ENCODE measurements around the gene PDZRN4.

Gene PDZRN4

DNA sequence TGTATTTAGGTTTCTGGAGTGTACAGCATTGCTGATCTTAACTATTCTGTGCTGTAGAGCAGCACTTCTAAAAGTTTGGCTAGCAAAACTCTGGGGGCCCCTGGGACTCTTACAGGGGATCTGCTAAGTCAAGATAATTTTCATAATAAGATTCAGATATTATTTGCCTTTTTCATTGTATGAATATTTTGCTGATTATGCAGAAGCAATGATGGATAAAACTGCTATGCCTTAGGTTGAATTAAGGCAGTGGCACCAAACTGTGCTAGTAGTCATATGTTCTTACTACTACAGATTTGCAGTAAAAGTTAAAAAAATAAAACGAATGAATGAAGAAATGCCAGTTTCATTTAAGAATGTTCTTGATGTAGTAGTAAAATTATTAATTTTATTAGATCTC, 160.1 kb downstream of the PDZRN4 start:
- TF ChIP-seq, protein P1, sequence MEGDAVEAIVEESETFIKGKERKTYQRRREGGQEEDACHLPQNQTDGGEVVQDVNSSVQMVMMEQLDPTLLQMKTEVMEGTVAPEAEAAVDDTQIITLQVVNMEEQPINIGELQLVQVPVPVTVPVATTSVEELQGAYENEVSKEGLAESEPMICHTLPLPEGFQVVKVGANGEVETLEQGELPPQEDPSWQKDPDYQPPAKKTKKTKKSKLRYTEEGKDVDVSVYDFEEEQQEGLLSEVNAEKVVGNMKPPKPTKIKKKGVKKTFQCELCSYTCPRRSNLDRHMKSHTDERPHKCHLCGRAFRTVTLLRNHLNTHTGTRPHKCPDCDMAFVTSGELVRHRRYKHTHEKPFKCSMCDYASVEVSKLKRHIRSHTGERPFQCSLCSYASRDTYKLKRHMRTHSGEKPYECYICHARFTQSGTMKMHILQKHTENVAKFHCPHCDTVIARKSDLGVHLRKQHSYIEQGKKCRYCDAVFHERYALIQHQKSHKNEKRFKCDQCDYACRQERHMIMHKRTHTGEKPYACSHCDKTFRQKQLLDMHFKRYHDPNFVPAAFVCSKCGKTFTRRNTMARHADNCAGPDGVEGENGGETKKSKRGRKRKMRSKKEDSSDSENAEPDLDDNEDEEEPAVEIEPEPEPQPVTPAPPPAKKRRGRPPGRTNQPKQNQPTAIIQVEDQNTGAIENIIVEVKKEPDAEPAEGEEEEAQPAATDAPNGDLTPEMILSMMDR (IDR thresholded peaks at IDR 0.05; ENCODE audit: borderline replicate concordance, insufficient read depth, low read depth, low read length), result no peak
- H3K4me3 ChIP-seq (ENCODE audit: low read depth, low read length), result no peak overlapping the region

- H3K4me3 ChIP-seq (ENCODE audit: low read depth, low read length), result no peak overlapping the region
- TF ChIP-seq, protein P1 (IDR thresholded peaks at IDR 0.05; ENCODE audit: borderline replicate concordance, insufficient read depth, low read depth, low read length), result no peak
Observed at GRCh38 chr12:41356181-41356580, 168.1 kb downstream of the PDZRN4 start.

DNA sequence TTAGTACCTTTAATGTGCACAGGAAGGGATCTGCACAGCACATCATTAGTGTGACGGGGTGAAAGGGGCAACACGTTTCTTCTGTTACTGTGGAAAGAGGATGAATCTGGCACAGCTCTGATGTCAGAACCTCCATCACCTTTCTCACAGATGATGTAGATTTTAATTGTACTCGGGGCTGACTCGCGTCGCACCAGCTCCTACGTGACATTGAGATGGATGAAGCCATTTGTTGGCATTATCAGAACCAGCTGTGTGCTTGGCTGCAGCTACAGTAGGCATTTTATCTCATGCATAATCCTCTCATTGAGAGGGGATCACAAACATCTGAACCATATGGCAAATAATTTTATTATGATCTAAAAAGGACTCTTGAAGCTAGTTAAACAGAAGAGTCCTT, 173.6 kb downstream of the PDZRN4 start:
- H3K4me3 ChIP-seq (ENCODE audit: low read depth, low read length), result no peak overlapping the region
- TF ChIP-seq, protein P1 (IDR thresholded peaks at IDR 0.05; ENCODE audit: borderline replicate concordance, insufficient read depth, low read depth, low read length), result no peak

GRCh38 chr12:41362510-41362909, 174.4 kb downstream of the PDZRN4 start:
- TF ChIP-seq, protein P1 (IDR thresholded peaks at IDR 0.05; ENCODE audit: borderline replicate concordance, insufficient read depth, low read depth, low read length), result no peak
- no peak overlapping the region for H3K4me3 ChIP-seq (ENCODE audit: low read depth, low read length)

- TF ChIP-seq, protein P1 (IDR thresholded peaks at IDR 0.05; ENCODE audit: borderline replicate concordance, insufficient read depth, low read depth, low read length), result no peak
Observed at GRCh38 chr12:41362931-41363330, 174.8 kb downstream of the PDZRN4 start.

DNA sequence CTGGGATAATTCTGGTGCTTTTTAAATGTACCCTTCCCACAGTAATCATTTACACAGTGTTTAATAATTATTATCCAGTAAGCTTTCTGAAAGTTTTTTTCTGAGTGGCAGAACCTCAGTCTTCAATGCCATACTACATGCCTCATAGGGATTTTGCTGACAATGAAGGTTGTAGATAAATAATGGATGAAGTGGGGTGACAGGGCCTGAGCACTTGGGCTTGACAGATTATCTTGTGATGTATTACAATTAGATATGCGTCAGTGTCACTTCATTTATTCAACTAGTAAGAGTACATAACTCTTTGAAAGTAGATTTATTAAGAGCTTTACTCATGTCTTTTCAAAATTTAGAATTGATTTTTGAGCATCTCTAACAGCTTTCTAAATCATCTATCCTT, 176.1 kb downstream of the PDZRN4 start:
- H3K4me3 ChIP-seq (ENCODE audit: low read depth, low read length), result no peak overlapping the region
- TF ChIP-seq, protein P1 (IDR thresholded peaks at IDR 0.05; ENCODE audit: borderline replicate concordance, insufficient read depth, low read depth, low read length), result no peak

More at GRCh38 chr12:41362931-41363330, 174.8 kb downstream of the PDZRN4 start:
- no peak overlapping the region for H3K4me3 ChIP-seq (ENCODE audit: low read depth, low read length)

DNA sequence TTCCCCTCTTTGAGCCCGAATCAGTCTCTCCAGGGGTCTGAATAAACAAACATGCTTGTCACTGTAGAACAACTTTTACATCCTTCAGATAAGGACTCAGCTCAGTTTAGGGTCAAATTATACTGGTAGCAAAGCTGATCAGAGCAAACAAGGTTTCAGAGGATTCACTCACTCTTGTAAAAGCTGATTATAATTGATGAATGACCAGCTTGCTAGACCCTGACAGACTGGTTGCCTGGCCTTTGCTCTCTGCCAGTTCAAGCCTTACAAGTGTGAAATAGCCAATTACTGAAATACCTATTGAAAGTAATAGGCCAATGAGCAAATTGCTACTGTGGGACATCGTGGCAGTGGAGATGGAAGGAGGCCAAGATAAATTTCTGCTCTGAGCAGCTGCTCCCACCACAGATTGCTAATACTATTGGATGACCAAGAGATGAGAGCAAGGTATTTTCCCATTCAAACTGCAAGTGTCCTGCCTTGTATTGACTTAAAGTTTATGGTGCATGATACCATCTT, 177.6 kb downstream of the PDZRN4 start:
- TF ChIP-seq, protein P1 (IDR thresholded peaks at IDR 0.05; ENCODE audit: borderline replicate concordance, insufficient read depth, low read depth, low read length), result no peak
- H3K4me3 ChIP-seq (ENCODE audit: low read depth, low read length), result no peak overlapping the region

All from GM12875 (cell line).